ENCODE measurements around the gene RPS27A. TPM values are rescaled to one million over a fixed set of nuclear protein-coding genes. Genes with fewer than 3 reads are reported as not detected.

Gene RPS27A
- total and polyA plus RNA-seq, 9 of the 15 experiments (the other 6 are each of a cell fraction or from before 2014, with no cell fraction given) = 1,383 to 3,282 (median 2,242) TPM

DNA sequence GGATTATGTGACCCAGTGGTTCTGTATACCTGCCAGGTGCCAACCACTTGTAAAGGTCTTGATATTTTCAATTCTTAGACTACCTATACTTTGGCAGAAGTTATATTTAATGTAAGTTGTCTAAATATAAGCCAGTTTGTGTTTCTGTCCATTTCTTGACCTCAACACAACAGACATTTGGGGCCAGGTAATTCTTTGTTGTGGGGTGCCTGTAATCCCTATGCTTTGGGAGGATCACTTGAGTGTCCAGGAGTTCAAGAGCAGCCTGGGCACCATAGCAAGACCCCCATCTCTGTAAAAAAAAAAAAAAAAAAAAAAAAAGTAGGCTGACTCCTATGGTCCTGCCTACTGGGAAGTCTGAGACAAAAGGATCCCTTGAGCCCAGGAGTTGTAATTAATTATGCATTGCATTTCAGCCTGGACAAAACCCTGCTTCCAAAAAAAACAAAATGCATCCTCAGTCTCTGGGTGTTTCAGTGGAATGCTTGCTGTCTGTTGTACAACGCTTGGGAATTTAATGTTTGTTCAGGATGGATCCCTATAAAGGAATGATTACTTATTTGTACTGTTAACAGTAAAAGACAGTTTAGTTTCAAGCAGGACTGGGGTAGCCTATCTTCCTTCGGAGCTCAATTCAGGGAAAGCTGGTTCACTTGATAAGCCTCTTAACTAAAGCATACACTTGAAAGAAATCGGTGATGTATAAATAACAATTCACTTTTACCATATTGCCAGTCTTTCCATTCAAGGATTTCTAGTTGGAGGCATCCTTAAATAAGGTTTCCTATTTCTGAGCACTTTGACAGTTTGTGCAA is 3.4 kb downstream of the RPS27A start (continued):
- TF ChIP-seq, protein P1, sequence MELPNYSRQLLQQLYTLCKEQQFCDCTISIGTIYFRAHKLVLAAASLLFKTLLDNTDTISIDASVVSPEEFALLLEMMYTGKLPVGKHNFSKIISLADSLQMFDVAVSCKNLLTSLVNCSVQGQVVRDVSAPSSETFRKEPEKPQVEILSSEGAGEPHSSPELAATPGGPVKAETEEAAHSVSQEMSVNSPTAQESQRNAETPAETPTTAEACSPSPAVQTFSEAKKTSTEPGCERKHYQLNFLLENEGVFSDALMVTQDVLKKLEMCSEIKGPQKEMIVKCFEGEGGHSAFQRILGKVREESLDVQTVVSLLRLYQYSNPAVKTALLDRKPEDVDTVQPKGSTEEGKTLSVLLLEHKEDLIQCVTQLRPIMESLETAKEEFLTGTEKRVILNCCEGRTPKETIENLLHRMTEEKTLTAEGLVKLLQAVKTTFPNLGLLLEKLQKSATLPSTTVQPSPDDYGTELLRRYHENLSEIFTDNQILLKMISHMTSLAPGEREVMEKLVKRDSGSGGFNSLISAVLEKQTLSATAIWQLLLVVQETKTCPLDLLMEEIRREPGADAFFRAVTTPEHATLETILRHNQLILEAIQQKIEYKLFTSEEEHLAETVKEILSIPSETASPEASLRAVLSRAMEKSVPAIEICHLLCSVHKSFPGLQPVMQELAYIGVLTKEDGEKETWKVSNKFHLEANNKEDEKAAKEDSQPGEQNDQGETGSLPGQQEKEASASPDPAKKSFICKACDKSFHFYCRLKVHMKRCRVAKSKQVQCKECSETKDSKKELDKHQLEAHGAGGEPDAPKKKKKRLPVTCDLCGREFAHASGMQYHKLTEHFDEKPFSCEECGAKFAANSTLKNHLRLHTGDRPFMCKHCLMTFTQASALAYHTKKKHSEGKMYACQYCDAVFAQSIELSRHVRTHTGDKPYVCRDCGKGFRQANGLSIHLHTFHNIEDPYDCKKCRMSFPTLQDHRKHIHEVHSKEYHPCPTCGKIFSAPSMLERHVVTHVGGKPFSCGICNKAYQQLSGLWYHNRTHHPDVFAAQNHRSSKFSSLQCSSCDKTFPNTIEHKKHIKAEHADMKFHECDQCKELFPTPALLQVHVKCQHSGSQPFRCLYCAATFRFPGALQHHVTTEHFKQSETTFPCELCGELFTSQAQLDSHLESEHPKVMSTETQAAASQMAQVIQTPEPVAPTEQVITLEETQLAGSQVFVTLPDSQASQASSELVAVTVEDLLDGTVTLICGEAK (IDR thresholded peaks at IDR 0.05) = no peak
- TF ChIP-seq, protein P1 (CRISPR knock-in tag; IDR thresholded peaks at IDR 0.05) = no peak
- TF ChIP-seq ZNF76 (CRISPR knock-in tag; IDR thresholded peaks at IDR 0.05; ENCODE audit: borderline replicate concordance) (no peak), ASH1L (IDR thresholded peaks at IDR 0.05; ENCODE audit: borderline replicate concordance, low read depth, partially characterized antibody) (no peak), ZNF354B (CRISPR knock-in tag; IDR thresholded peaks at IDR 0.05) (no peak)
- TF ChIP-seq, protein P2, sequence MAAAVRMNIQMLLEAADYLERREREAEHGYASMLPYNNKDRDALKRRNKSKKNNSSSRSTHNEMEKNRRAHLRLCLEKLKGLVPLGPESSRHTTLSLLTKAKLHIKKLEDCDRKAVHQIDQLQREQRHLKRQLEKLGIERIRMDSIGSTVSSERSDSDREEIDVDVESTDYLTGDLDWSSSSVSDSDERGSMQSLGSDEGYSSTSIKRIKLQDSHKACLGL (CRISPR knock-in tag; IDR thresholded peaks at IDR 0.05; ENCODE audit: borderline replicate concordance, poor library complexity, severe bottlenecking) = no peak
- TF ChIP-seq, protein P3, sequence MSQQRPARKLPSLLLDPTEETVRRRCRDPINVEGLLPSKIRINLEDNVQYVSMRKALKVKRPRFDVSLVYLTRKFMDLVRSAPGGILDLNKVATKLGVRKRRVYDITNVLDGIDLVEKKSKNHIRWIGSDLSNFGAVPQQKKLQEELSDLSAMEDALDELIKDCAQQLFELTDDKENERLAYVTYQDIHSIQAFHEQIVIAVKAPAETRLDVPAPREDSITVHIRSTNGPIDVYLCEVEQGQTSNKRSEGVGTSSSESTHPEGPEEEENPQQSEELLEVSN (IDR thresholded peaks at IDR 0.05; ENCODE audit: borderline replicate concordance in 1 of 2, extremely low read depth in 1 of 2, insufficient read depth in 1 of 2, insufficient read length in 1 of 2, low read depth in 1 of 2, low read length in 1 of 2, poor library complexity in 1 of 2, severe bottlenecking in 1 of 2) = no peak
